GM04504 (cell line): ENCODE results near the gene MYO7B.
A peak's percentile ranks its signal among the peaks of the same experiment; 100 is the strongest.

Experiments used
- DNase-seq: peaks from one replicate; pipeline ENCODE4 v3.0.0-alpha.2; 2012; ENCODE audit warnings: low read depth

The MYO7B gene

GRCh38 chr2:127535422-127535901 is at the start of gene MYO7B:
Gene MYO7B, plus strand, starts transcription at chr2:127535683. Its CDS starts 24,040 bp downstream, at chr2:127559723.
- no peak for DNase-seq

- no peak for DNase-seq
These were observed 49.8 kb upstream of the MYO7B start for GRCh38 chr2:127485694-127486071.

DNA sequence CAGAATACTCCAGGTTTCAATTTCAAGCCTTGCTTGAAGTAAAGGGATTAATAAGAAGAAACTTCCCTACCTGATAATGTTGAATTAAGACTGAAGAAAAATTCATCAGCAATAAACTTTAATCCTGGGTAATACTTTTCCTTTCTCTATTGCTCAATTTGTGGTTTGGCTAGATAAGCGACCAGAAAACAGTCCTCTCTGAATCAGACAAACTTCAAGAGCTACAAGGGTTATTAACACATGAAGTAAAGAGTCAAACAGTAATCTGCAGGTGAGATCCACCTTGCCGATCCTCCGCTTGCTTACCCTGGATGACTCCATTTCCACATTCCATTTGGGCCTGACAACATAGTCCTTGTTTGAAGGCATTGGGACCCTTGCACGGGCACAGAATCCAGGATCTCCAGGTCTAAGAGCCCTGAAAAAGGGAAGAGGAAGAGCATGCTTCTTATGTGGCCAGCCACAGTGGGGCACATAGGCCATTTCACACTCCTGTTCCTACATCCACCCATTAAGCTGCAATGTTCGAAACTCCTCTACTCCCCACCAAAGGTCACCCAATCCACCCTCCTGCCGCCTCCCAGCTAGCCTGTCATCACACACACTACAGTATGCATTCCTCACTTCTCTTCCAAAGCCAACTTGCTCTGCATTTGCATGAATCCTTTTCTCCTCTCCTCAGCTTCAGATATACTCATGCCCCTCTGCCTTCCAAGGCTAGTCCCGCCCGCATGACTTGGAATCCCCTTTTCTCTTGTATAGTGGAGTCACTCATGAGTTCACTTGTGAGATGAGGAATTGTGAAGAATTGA is 49.0 kb upstream of the MYO7B start:
- no peak for DNase-seq

DNA sequence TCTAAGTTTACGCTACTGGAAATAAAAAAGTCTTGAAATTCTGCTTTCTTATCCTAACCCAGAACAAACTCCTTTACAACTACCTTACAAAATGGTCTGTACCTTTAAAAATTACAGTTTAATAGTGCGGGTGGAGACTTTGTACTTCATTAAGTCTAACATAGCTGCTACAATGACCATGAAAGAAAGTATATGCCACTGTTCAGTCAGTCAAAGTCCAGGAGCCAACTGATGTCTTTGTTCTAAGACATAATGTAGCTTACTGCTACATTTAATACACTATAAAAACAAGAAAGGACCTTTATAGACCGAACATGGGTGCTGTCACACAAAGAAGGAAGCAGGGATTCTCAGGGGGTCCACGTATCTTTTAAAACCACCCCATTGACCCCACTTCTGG is 45.2 kb upstream of the MYO7B start:
- DNase-seq = no peak

DNA sequence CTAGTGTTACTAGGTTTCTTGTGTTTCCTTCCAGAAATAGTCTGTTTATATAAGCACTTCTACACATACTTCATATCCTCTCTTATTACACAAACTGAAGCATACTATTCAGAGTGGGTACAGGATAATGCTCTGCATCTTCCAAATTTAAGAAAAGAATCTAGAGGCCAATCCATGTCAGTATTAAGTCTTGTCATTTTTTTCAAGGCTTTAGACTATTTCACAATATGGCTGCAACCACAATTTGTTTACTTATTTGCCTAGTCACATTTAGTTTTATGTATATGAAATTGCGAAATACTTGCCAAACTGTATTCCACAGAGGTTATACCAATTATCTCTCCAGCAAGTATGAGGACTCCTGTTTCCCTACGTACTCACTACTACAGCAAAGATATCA is 37.1 kb upstream of the MYO7B start:
- DNase-seq = no peak

DNA sequence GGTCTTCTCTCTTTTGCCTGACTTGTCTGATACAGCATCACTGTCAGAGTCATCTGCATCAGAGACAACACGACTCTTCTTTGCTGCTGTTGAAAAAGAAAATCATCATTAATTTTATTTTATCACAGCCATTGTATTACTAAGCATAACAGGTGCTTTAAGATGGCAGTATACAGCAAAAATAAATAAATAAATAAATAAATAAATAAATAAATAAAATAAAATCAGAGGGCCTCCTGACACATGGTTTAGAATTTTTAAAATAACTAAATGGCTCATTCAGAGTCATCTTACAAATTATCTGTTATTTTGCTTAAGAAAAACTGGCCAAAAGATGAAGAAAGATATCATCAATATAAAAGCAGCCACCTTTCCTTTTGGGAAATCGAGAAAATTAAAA is 32.0 kb upstream of the MYO7B start:
- no peak for DNase-seq

- no peak for DNase-seq
These were observed 30.7 kb upstream of the MYO7B start for GRCh38 chr2:127504552-127505430.

DNA sequence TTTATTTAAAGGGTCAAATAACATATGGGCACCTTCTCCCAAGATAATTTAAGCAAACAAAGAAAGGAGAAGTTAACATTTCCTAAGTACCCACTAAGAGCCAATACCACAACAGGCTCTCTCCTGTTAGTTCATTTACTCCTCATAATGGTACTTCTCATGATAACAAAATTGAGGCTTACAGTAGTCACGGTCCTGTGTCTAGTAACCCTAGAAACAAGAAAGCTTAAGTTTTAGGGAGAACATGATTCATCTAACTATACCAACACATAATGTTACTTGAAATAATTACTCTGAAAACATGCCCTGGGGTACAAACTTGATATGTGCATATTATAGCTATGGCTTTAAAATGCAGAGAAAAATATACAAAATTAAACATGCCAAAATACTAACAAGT is 29.0 kb upstream of the MYO7B start:
- DNase-seq = no peak

DNA sequence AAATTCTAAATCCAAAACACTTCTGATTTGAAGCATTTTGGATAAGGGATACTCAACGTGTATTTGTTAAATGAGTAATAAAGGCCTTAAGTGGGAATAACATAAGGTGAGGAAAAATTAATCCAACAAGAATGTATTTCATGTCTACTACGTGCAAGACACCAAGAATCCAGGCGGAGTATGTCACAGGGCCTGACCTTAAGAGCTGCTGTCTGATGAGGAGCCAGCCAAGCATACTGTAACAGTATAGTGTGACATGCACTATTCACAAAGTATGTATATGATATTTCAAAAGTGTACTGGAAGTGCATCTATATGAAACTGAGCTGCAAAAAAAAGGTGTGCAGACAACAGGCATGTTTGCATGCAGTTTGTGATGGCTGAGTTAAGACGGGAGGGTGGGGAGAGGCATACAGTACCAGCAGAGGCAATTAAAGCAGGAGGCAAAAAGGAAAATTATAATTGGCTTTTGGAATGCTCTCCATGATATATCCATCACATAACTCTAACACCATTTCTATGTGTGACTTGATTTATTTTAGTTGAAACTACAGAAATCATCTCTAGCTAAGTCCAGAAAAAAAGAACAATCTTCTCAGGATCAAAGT is 27.4 kb upstream of the MYO7B start:
- DNase-seq = no peak

DNA sequence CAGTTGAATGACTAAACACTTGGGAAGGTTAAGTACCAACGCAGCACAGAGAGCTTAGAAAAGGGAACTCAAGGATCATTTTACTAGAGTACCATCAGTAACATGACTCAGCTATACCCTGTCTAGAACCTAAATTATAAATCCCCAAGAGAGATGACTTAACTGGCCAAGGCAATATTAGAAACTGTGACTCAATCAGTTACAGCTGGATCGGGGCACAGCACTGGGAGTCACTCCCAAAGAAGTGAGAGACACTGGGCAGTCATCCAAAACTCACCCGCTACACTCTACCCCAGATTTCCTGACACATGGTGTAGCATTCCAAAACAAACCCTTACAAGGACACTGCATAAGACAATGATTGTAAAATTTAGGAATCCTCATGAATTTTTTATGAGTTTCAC is 26.9 kb upstream of the MYO7B start:
- DNase-seq = peak; percentile 99

DNA sequence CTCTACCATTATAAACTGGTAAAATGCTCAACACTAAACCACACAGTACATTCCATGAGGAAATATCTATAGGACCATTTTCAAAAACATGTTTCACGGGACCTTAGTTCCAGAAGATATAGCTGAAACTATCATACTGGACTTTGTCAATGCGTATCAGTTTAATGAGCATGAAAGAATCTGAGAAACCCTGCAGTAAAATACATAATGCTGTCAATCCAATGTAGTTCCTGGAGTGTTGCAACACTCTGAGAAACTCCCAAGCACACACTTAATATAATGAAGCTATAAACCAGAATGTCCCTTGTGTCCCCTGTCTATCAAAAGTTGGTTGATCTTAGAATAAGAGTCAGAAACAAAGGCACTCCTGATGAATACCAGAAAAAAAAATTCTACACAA is 25.4 kb upstream of the MYO7B start:
- DNase-seq = no peak

- DNase-seq = no peak
These were observed 24.3 kb upstream of the MYO7B start for GRCh38 chr2:127511090-127511695.

- DNase-seq = no peak
These were observed 23.6 kb upstream of the MYO7B start for GRCh38 chr2:127511917-127512316.

DNA sequence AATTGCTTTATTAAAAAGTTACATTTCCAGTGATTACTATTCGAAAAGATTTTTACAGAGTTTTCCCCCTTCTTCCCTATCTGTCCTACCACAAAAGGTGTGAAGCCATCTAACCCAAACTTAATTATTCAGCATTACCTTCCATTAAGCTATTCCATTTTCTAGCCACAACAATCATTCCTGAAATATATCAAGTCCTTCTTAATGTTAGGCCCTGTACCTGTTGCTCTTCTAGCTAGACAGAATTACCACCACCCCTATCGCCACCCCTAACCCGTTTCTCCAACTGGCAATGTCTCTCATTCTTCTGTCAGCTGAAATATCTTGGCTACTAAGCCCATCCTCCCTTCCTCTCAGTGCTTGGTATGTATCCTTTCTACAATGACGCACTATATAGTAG is 23.1 kb upstream of the MYO7B start:
- no peak for DNase-seq

DNA sequence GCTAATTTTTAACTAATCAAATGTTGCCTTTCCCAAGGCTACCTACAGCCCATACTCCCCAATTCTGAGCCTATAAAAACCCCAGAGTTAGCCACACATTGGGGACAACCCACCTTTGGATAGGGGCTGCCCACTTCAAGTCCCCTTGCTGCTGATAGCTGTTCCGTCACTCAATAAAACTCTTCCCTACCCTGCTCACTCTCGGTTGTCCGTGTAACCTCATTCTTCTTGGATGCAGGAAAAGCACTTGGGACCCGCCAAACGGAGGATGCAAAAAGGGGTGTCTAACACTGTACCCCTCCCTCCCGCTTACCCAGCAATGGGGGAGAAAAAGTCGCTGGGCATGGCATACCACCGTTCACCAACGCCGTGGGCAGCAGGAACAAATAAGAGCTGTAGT is 21.4 kb upstream of the MYO7B start:
- DNase-seq = no peak

GRCh38 chr2:127514485-127514884 is 21.0 kb upstream of the MYO7B start:
- DNase-seq = no peak

DNA sequence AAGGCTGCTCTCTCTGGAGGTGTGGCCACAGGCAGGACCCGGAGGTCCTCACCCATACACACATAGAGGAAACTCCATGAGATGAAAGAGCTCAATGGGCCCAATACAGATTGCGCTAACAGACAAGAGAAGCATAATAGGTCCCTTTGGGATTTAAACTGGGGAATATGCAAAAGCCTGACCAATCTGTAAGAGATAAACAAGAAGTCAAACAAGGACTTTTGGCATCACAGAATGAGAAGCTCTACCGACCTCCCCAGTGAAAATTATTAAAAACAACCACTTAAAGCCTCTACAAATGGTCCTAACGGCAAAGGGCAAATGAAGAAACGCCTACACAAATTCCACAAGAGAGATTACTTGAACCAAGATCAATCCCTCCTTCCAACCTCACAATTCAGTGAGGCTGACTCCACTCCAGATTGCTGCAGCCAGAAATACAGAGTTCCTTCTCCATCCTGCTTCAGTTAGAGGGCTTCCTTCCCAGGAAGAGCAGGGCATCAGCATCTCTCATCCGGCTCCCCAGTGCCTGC is 20.0 kb upstream of the MYO7B start:
- no peak for DNase-seq

GRCh38 chr2:127516041-127516762 is 19.3 kb upstream of the MYO7B start:
- DNase-seq = no peak

GRCh38 chr2:127517465-127517864 is 18.0 kb upstream of the MYO7B start:
- no peak for DNase-seq

GRCh38 chr2:127520424-127520823 is 15.1 kb upstream of the MYO7B start:
- DNase-seq = no peak

- DNase-seq = no peak
These were observed 12.1 kb upstream of the MYO7B start for GRCh38 chr2:127523269-127523939.
